K562 (cell line): ENCODE results near the gene INPP5D. TPM values are rescaled to one million over a fixed set of nuclear protein-coding genes. Genes with fewer than 3 reads are reported as not detected.

ENCODE experiments used
- ATAC-seq: fragments of 200-7000 bp; cut with Tn5 transposase; 3 replicates; pipeline ENCODE4 v1.9.1; 2020; ENCODE audit warnings: moderate library complexity
- BruUV-seq: library from RNA; stranded (reverse); fragments of 400-500 nt; replicated peaks from 2 replicates; lab custom pipeline; 2021; lab: Mats Ljungman, UMichigan
- CTCF ChIA-PET: fragments of 300-600 bp; formaldehyde crosslinking; extraction: SDS; loops from one replicate; lab custom pipeline; 2021; ENCODE audit warnings: low intra/inter-chr PET ratio; lab: Yijun Ruan, JAX
- POLR2A ChIA-PET: fragments of 300-600, 350-650 bp; sonication (Branson Sonifier 250); formaldehyde crosslinking; extraction: SDS; loops from one replicate; lab custom pipeline; 2021; ENCODE audit warnings: antibody characterized with exemption, inconsistent platforms; lab: Yijun Ruan, JAX
- DNase-seq, 4 experiments: peaks; one replicate each; pipeline versions ENCODE4 v3.0.0 to v3.0.0-alpha.2; 2011 to 2018; ENCODE audit warnings: low spot score in 3 of 4, mixed read lengths in 3 of 4; ENCODE audit errors: extremely low read depth in 1 of 4
- FAIRE-seq: peaks from 2 replicates; lab custom pipeline; 2011; peaks lifted over from hg19 to GRCh38; lab: Jason Lieb, UNC
- H2AFZ ChIP-seq: 2 replicates; pipeline ENCODE4 v1.6.0; 2011; ENCODE audit warnings: low read depth, low read length, control low read depth, inconsistent platforms
- H3K27ac ChIP-seq: fragments of 200-600 bp; 3 replicates; pipeline ENCODE4 v1.8.0; 2011; ENCODE audit warnings: low read depth, mild to moderate bottlenecking, control low read depth, inconsistent platforms, low read length, moderate library complexity, mixed read lengths; ENCODE audit errors: extremely low read depth
- H3K27me3 ChIP-seq, 2 experiments: fragments of 300-600 bp in 1 of 2; 2 replicates in 1 of 2; 3 replicates in 1 of 2; pipeline versions ENCODE4 v1.6.0 to v1.8.0; 2011; ENCODE audit warnings: inconsistent platforms in 2 of 2, low read length in 2 of 2, mild to moderate bottlenecking in 1 of 2, mixed read lengths in 1 of 2, moderate library complexity in 1 of 2; ENCODE audit not compliant: control insufficient read depth in 2 of 2, insufficient read depth in 2 of 2
- H3K36me3 ChIP-seq: fragments of 300-600 bp; 3 replicates; pipeline ENCODE4 v1.8.0; 2011; ENCODE audit warnings: mild to moderate bottlenecking, low read length, inconsistent platforms; ENCODE audit not compliant: control insufficient read depth, insufficient read depth
- H3K4me1 ChIP-seq, 2 experiments: fragments of 200-600 bp in 1 of 2; replicated peaks in 1 of 2; 2 replicates in 1 of 2; 3 replicates in 1 of 2; pipeline versions ENCODE4 v1.5.1 to v1.8.0; 2011; ENCODE audit warnings: inconsistent platforms in 2 of 2, low read length in 2 of 2, mild to moderate bottlenecking in 1 of 2, mixed read lengths in 1 of 2, moderate library complexity in 1 of 2; ENCODE audit not compliant: control insufficient read depth in 2 of 2, insufficient read depth in 2 of 2
- H3K4me2 ChIP-seq: 2 replicates; pipeline ENCODE4 v1.6.1; 2011; ENCODE audit warnings: low read length, control low read depth, inconsistent platforms, mixed read lengths; ENCODE audit not compliant: insufficient read depth
- H3K4me3 ChIP-seq: fragments of 200-600 bp; sonication (generic), shearing (Covaris generic); 2 replicates; pipeline ENCODE4 v1.5.1; 2016; ENCODE audit warnings: control low read depth, inconsistent platforms
- H3K79me2 ChIP-seq: fragments of 200-600 bp; 3 replicates; pipeline ENCODE4 v1.8.0; 2011; ENCODE audit warnings: low read length, inconsistent platforms; ENCODE audit not compliant: control insufficient read depth, insufficient read depth
- H3K9ac ChIP-seq, 2 experiments: 2 replicates each; pipeline versions ENCODE4 v1.6.0 to v1.6.1; 2011; ENCODE audit warnings: low read depth in 2 of 2, low read length in 2 of 2, control low read depth in 1 of 2, inconsistent platforms in 1 of 2, mild to moderate bottlenecking in 1 of 2, mixed read lengths in 1 of 2; ENCODE audit not compliant: insufficient read depth in 1 of 2
- H3K9me1 ChIP-seq: one replicate; pipeline ENCODE4 v1.6.0; 2011; ENCODE audit warnings: inconsistent platforms, mild to moderate bottlenecking, low read length, moderate library complexity; ENCODE audit not compliant: control insufficient read depth, insufficient read depth
- H3K9me3 ChIP-seq: replicated peaks from 2 replicates; pipeline ENCODE4 v1.5.1; 2011; ENCODE audit warnings: low read depth, low read length, inconsistent platforms; ENCODE audit not compliant: control insufficient read depth, insufficient read depth
- H4K20me1 ChIP-seq: replicated peaks from 2 replicates; pipeline ENCODE4 v1.6.1; 2011; ENCODE audit warnings: low read length, inconsistent platforms, mixed read lengths; ENCODE audit not compliant: control insufficient read depth, insufficient read depth
- CEBPB ChIP-seq: fragments of 450-650 bp; IDR thresholded peaks from 2 replicates; pipeline ENCODE4 v1.6.1; 2016; ENCODE audit warnings: missing genetic modification characterization, missing compliant biosample characterization
- ELK1 ChIP-seq: sonication (generic); formaldehyde crosslinking; IDR thresholded peaks from 2 replicates; pipeline ENCODE4 v1.8.1; 2022; ENCODE audit warnings: missing genetic modification reagents
- KLF13 ChIP-seq: fragments of 450-650 bp; IDR thresholded peaks from 2 replicates; pipeline ENCODE4 v1.6.1; 2016; ENCODE audit warnings: missing genetic modification characterization, low read depth, mild to moderate bottlenecking, missing compliant biosample characterization, moderate library complexity, borderline replicate concordance
- POLR2B ChIP-seq: fragments of 450-650 bp; IDR thresholded peaks from 2 replicates; pipeline ENCODE4 v1.6.1; 2018; ENCODE audit warnings: low read depth; ENCODE audit not compliant: partially characterized antibody
- RBM25 ChIP-seq: fragments of 200-400 bp; formaldehyde crosslinking; IDR thresholded peaks from 2 replicates; pipeline ENCODE4 v1.6.1; 2018; ENCODE audit warnings: low read length, low read depth, moderate library complexity; ENCODE audit not compliant: severe bottlenecking
- TAL1 ChIP-seq: fragments of 450-650 bp; IDR thresholded peaks from 2 replicates; pipeline ENCODE4 v1.6.1; 2016; ENCODE audit warnings: mild to moderate bottlenecking
- ZBTB2 ChIP-seq: fragments of 450-650 bp; IDR thresholded peaks from 2 replicates; pipeline ENCODE4 v1.6.1; 2016; ENCODE audit warnings: antibody characterized with exemption
- ZBTB49 ChIP-seq: sonication (generic); formaldehyde crosslinking; IDR thresholded peaks from 2 replicates; pipeline ENCODE4 v1.8.0; 2022; ENCODE audit warnings: missing genetic modification reagents, mild to moderate bottlenecking, borderline replicate concordance
- ZNF133 ChIP-seq: fragments of 250-450 bp; sonication (Bioruptor Pico); IDR thresholded peaks from 2 replicates; pipeline ENCODE4 v1.4.0; 2020; ENCODE audit warnings: mild to moderate bottlenecking
- ZNF239 ChIP-seq: fragments of 250-450 bp; sonication (Bioruptor Pico); IDR thresholded peaks from 2 replicates; pipeline ENCODE4 v1.4.0; 2020; ENCODE audit warnings: mild to moderate bottlenecking
- WGBS: fragments of 100-300 bp; shearing (Covaris generic); methylation state at CpG from one replicate; pipeline ENCODE4 v1.1.6; 2016; ENCODE audit warnings: low coverage, mixed read lengths; ENCODE audit not compliant: insufficient coverage; ENCODE audit errors: missing lambda C conversion rate; 5-methylcytosine and 5-hydroxymethylcytosine counted together
- in situ Hi-C: fragments of 300-500 bp; cut with MboI; formaldehyde crosslinking; loops from 4 replicates; pipeline ENCODE4 v1.15.0; 2018; ENCODE audit warnings: inconsistent platforms, mixed read lengths
- intact Hi-C: fragments of 100-400 bp; cut with micrococcal nuclease; formaldehyde crosslinking; loops from 2 replicates; pipeline ENCODE4 v1.14.2; 2022
- polyA plus RNA-seq, 8 experiments: library from polyadenylated mRNA; depleted of rRNA in 4 of 8; stranded (reverse) in 5 of 8; unstranded in 3 of 8; fragments of >200 nt; fragmentation: Nextera tagmentation in 2 of 8; fragmentation: Illumina TruSeq in 1 of 8; extraction: Ambion mirVana in 2 of 8; extraction: Trizol in 1 of 8; gene quantifications; 2 replicates each; pipeline versions ENCODE4 v1.2.1 to v1.2.3, GENCODE V29; 2011 to 2014; ENCODE audit warnings: inconsistent platforms in 1 of 8, missing spikeins in 1 of 8
- total RNA-seq, 7 experiments: library from RNA; depleted of rRNA in 6 of 7; stranded (reverse); fragments of >200 nt in 6 of 7; fragmentation: Illumina TruSeq in 2 of 7; extraction: Trizol in 2 of 7; gene quantifications; 2 replicates each; pipeline versions ENCODE4 v1.2.1 to v1.2.3, GENCODE V29; 2011 to 2021; ENCODE audit warnings: low replicate concordance in 1 of 7

The INPP5D gene
- total and polyA plus RNA-seq, 9 of the 15 experiments (the other 6 are each of a cell fraction or from before 2014, with no cell fraction given), result 0.55 to 6.2 (median 2.2) TPM

- no peak for FAIRE-seq
These were observed 111.2 kb downstream of the INPP5D start for GRCh38 chr2:233171344-233171743.

GRCh38 chr2:233173115-233173514, 113.0 kb downstream of the INPP5D start:
- 95% methylated on average over 2 of the region's 7 CpGs for WGBS
- Histone ChIP-seq H3K4me1 (peaks cover 0 to 4% of the 10 kb centered on the region in 2 experiments; a peak in 3 of 5 replicates), H3K79me2 (no peaks in the 10 kb centered on the region), H4K20me1 (no peaks in the 10 kb centered on the region), H3K27ac (no peak overlapping the region), H3K9ac (no peak overlapping the region), H3K4me2 (no peak overlapping the region), H3K9me1 (no peaks in the 10 kb centered on the region), H3K27me3 (no peaks in the 10 kb centered on the region), H3K4me3 (no peak overlapping the region), H3K9me3 (no peaks in the 10 kb centered on the region), H2AFZ (no peak overlapping the region), H3K36me3 (no peaks in the 10 kb centered on the region)
- POLR2A ChIA-PET, result interaction anchor here (0.7 kb wide), 1 partner anchor 117 kb away, joined by 3 read pairs; no protein-coding TSS in a partner anchor
- CTCF ChIA-PET, result no interaction called here
- intact Hi-C loops (loop anchor here (10.0 kb wide), 1 partner anchor 72 kb away; no protein-coding TSS in a partner anchor), in situ Hi-C loops (no loop called here)
- no TSS peak for BruUV-seq
- no peak for ATAC-seq
- DNase-seq, result no peak
- FAIRE-seq, result no peak
- TF ChIP-seq ZBTB49 (CRISPR knock-in tag) (no peak), KLF13 (tag) (no peak), ELK1 (CRISPR knock-in tag) (no peak), ZBTB2 (no peak), POLR2B (no peak), ZNF133 (CRISPR knock-in tag) (no peak), TAL1 (no peak)

More at GRCh38 chr2:233171344-233171743, 111.2 kb downstream of the INPP5D start:
- POLR2A ChIA-PET, result no interaction called here
- DNase-seq (no peak), ATAC-seq (no peak)
- Histone ChIP-seq H3K4me3 (no peak overlapping the region), H3K27ac (no peak overlapping the region), H3K4me1 (peaks cover 1 to 6% of the 10 kb centered on the region in 2 experiments), H3K36me3 (no peaks in the 10 kb centered on the region), H4K20me1 (no peaks in the 10 kb centered on the region), H3K4me2 (no peak overlapping the region), H3K9me3 (no peaks in the 10 kb centered on the region), H3K27me3 (no peaks in the 10 kb centered on the region), H3K79me2 (no peaks in the 10 kb centered on the region), H3K9ac (no peak overlapping the region), H3K9me1 (no peaks in the 10 kb centered on the region), H2AFZ (no peak overlapping the region)
- intact Hi-C loops (loop anchor here (10.0 kb wide), 1 partner anchor 73 kb away; no protein-coding TSS in a partner anchor), in situ Hi-C loops (no loop called here)
- BruUV-seq, result no TSS peak
- TF ChIP-seq ZNF239, result peak; percentile 97
- TF ChIP-seq RBM25, result peak; percentile 87
- no peak for TF ChIP-seq CEBPB (tag)
- 29% methylated on average over 1 of the region's 2 CpGs for WGBS
- CTCF ChIA-PET, result no interaction called here
